HEK293 (cell line): Measurements from ENCODE around the gene PDE4D.

Experiments
- CTCF ChIP-seq: fragments of 450-650 bp; formaldehyde crosslinking; IDR thresholded peaks from 2 replicates; pipeline ENCODE4 v1.5.1; 2016; ENCODE audit warnings: missing biosample characterization, missing genetic modification characterization
- GLI4 ChIP-seq: fragments of 450-650 bp; formaldehyde crosslinking; IDR thresholded peaks from 2 replicates; pipeline ENCODE4 v1.5.1; 2016; ENCODE audit warnings: missing biosample characterization, missing genetic modification characterization
- KLF10 ChIP-seq: fragments of 450-650 bp; IDR thresholded peaks from 2 replicates; pipeline ENCODE4 v1.5.1; 2018; ENCODE audit warnings: missing biosample characterization, mild to moderate bottlenecking, missing genetic modification characterization
- ZNF174 ChIP-seq: fragments of 450-650 bp; formaldehyde crosslinking; IDR thresholded peaks from 2 replicates; pipeline ENCODE4 v1.5.0; 2017; ENCODE audit warnings: missing biosample characterization, mild to moderate bottlenecking, missing genetic modification characterization
- ZNF391 ChIP-seq: fragments of 450-650 bp; formaldehyde crosslinking; IDR thresholded peaks from 2 replicates; pipeline ENCODE4 v1.5.1; 2016; ENCODE audit warnings: low read depth, missing biosample characterization, missing genetic modification characterization, borderline replicate concordance
- ZNF660 ChIP-seq: fragments of 450-650 bp; IDR thresholded peaks from 2 replicates; pipeline ENCODE4 v1.5.1; 2018; ENCODE audit warnings: missing biosample characterization, mild to moderate bottlenecking, missing genetic modification characterization
- ZNF664 ChIP-seq: fragments of 450-650 bp; formaldehyde crosslinking; IDR thresholded peaks from 2 replicates; pipeline ENCODE4 v1.5.1; 2016; ENCODE audit warnings: missing biosample characterization, missing genetic modification characterization
- ZNF701 ChIP-seq: fragments of 450-650 bp; formaldehyde crosslinking; IDR thresholded peaks from 2 replicates; pipeline ENCODE4 v1.5.1; 2016; ENCODE audit warnings: missing biosample characterization, missing genetic modification characterization
- TF ChIP-seq, protein P1 (sequence below): fragments of 450-650 bp; formaldehyde crosslinking; IDR thresholded peaks from 2 replicates; pipeline ENCODE4 v1.5.1; 2016; ENCODE audit warnings: missing biosample characterization, missing genetic modification characterization

DNA sequence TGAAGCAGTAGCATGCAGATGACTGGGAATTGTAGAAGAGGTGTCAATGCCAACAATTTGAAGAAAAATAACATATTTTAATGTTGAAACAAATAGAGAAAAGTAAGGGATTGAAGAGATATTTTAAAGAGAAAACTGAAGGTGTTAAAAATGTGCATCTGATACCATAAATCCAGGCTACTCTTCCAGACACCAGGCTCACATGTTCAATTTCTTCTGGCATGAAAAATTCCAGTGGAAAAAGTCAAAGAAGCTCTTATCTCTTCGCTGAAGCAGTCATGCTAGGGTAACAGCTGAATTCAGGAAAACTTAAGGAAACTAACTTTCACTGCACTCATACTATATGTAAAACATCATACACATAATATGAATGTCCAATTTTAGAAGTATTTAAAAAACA is 335.0 kb downstream of the PDE4D start:
- TF ChIP-seq GLI4 (tag by site-specific recombination) (no peak), ZNF391 (tag by site-specific recombination) (no peak), ZNF174 (tag by site-specific recombination) (no peak), CTCF (no peak), ZNF664 (tag by site-specific recombination) (no peak), KLF10 (tag by site-specific recombination) (no peak), ZNF701 (no peak), ZNF660 (tag by site-specific recombination) (no peak)
- TF ChIP-seq, protein P1, sequence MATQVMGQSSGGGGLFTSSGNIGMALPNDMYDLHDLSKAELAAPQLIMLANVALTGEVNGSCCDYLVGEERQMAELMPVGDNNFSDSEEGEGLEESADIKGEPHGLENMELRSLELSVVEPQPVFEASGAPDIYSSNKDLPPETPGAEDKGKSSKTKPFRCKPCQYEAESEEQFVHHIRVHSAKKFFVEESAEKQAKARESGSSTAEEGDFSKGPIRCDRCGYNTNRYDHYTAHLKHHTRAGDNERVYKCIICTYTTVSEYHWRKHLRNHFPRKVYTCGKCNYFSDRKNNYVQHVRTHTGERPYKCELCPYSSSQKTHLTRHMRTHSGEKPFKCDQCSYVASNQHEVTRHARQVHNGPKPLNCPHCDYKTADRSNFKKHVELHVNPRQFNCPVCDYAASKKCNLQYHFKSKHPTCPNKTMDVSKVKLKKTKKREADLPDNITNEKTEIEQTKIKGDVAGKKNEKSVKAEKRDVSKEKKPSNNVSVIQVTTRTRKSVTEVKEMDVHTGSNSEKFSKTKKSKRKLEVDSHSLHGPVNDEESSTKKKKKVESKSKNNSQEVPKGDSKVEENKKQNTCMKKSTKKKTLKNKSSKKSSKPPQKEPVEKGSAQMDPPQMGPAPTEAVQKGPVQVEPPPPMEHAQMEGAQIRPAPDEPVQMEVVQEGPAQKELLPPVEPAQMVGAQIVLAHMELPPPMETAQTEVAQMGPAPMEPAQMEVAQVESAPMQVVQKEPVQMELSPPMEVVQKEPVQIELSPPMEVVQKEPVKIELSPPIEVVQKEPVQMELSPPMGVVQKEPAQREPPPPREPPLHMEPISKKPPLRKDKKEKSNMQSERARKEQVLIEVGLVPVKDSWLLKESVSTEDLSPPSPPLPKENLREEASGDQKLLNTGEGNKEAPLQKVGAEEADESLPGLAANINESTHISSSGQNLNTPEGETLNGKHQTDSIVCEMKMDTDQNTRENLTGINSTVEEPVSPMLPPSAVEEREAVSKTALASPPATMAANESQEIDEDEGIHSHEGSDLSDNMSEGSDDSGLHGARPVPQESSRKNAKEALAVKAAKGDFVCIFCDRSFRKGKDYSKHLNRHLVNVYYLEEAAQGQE = no peak
